Measurements from ENCODE around the gene DNALI1.

DNA sequence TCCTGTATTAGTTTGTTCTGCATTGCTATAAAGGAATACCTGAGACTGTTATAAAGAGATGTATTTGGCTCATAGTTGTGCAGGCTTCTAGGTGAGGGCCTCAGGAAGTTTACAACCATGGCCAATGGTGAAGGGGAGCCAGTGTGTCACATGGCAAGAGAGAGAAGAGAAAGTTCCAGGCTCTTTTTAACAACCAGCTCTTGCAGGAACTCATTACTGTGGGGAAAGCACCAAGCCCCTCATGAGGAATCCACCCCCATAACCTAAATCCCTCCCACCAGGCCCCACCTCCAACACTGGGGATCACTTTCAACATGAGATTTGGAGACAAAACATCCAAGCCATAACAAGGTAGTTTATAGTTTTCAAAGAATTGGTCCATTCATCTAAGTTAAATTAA lies 37.1 kb upstream of the DNALI1 start:
- TF ChIP-seq RNF2 (IDR thresholded peaks at IDR 0.05; ENCODE audit: borderline replicate concordance, low read depth, low read length, missing control alignments, poor library complexity, severe bottlenecking): no peak
- TF ChIP-seq KDM1A (IDR thresholded peaks at IDR 0.05; ENCODE audit: borderline replicate concordance, low read length): no peak
- TF ChIP-seq, protein P1, sequence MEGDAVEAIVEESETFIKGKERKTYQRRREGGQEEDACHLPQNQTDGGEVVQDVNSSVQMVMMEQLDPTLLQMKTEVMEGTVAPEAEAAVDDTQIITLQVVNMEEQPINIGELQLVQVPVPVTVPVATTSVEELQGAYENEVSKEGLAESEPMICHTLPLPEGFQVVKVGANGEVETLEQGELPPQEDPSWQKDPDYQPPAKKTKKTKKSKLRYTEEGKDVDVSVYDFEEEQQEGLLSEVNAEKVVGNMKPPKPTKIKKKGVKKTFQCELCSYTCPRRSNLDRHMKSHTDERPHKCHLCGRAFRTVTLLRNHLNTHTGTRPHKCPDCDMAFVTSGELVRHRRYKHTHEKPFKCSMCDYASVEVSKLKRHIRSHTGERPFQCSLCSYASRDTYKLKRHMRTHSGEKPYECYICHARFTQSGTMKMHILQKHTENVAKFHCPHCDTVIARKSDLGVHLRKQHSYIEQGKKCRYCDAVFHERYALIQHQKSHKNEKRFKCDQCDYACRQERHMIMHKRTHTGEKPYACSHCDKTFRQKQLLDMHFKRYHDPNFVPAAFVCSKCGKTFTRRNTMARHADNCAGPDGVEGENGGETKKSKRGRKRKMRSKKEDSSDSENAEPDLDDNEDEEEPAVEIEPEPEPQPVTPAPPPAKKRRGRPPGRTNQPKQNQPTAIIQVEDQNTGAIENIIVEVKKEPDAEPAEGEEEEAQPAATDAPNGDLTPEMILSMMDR (IDR thresholded peaks at IDR 0.05; ENCODE audit: control extremely low read depth in 1 of 3, insufficient read depth in 1 of 3, low read depth in 1 of 3, low read length in 3 of 3): no peak
- no peak for TF ChIP-seq POLR2A (IDR thresholded peaks at IDR 0.05; ENCODE audit: control extremely low read depth in 1 of 2, low read depth in 2 of 2, low read length in 2 of 2)
- TF ChIP-seq EP300 (IDR thresholded peaks at IDR 0.05; ENCODE audit: borderline replicate concordance in 1 of 2, low read depth in 2 of 2, low read length in 2 of 2): no peak
- TF ChIP-seq, protein P2, sequence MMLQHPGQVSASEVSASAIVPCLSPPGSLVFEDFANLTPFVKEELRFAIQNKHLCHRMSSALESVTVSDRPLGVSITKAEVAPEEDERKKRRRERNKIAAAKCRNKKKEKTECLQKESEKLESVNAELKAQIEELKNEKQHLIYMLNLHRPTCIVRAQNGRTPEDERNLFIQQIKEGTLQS (IDR thresholded peaks at IDR 0.05; ENCODE audit: insufficient read depth, low read depth, low read length): no peak
- TF ChIP-seq POLR2AphosphoS5 (IDR thresholded peaks at IDR 0.05; ENCODE audit: low read depth, low read length): no peak
- no peak for TF ChIP-seq ZNF274 (IDR thresholded peaks at IDR 0.05; ENCODE audit: borderline replicate concordance, extremely low read depth, low read length)
- no peak for TF ChIP-seq CBX5 (IDR thresholded peaks at IDR 0.05; ENCODE audit: low read depth, low read length)
